ENCODE results near the gene TSC22D4. TPM values are rescaled to one million over a fixed set of nuclear protein-coding genes. Genes with fewer than 3 reads are reported as not detected.

TSC22D4 gene
- total RNA-seq, 2 experiments from 2014 or later: 38.5 to 75.4 TPM

DNA sequence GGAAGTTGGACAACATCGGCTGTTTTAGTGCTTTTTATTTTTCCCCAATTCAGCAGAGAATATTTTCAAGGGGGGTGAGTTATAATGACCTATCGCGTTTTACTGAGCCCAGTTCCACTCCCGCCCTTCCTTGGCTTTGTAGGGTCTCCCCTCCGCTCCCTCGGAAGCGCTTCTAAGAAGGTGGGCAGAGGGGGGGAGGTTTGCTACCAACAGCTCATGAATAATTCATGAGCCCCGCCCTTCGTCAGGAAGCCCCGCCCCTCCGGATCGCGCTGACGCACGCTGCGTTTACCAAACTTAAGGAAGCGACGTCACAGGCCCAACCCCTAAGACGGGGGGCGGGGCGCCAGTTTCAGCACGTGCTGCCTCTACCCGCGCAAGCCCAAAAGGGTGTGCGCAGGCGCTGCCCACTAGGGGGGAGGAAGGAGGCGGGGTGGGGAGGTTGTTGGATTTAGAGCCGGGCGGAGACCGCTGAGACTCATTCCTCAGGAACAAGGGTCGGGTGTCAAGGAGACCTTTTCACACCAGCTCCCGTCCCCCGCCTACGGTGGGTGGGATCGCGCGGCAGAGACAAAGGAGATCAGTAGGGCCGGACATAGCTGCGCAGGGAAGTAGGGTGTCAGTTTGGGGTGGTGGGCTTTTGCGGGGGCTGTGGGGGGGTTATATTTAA lies 49.9 kb downstream of the TSC22D4 start:
- Histone ChIP-seq H3K4me3 (ENCODE audit: low read depth, low read length, poor library complexity, severe bottlenecking) (peak overlapping the region; percentile 91), H3K79me2 (ENCODE audit: insufficient read depth, low read depth, low read length) (peaks cover 36% of the 10 kb centered on the region), H3K4me2 (ENCODE audit: low read length) (peak overlapping the region; percentile 96), H3K9me2 (ENCODE audit: insufficient read depth, low read length) (no peaks in the 10 kb centered on the region), H2AFZ (ENCODE audit: low read length) (peak overlapping the region; percentile 76; the same call in 1 of the 2 replicates), H4K20me1 (ENCODE audit: insufficient read depth, low read length) (peaks cover 9% of the 10 kb centered on the region; the same call in 1 of the 2 replicates), H3K36me3 (ENCODE audit: insufficient read depth, low read length) (peaks cover 39% of the 10 kb centered on the region), H3K4me1 (ENCODE audit: insufficient read depth, low read length, poor library complexity, severe bottlenecking) (peaks cover 43% of the 10 kb centered on the region), H3K27ac (ENCODE audit: low read depth, low read length, poor library complexity, severe bottlenecking) (peak overlapping the region; percentile 93), H3K9me3 (ENCODE audit: low read length) (no peaks in the 10 kb centered on the region)
- ChIA-PET CTCF (ENCODE audit: unreplicated experiment) (interaction anchor here (0.5 kb wide), 1 partner anchor 347 kb away, joined by 4 read pairs; no protein-coding TSS in a partner anchor), POLR2A (interaction anchor here (0.6 to 2.0 kb wide), 15 partner anchors 9 to 315 kb away, joined by 3 to 8 read pairs (median 4); no protein-coding TSS in a partner anchor)
- BruUV-seq (replicated peaks): TSS peak; percentile 78
- intact Hi-C loops (cut with micrococcal nuclease; ENCODE audit: unreplicated experiment): loop anchor here (1.0 kb wide), 1 partner anchor 60 kb away; no protein-coding TSS in a partner anchor
- TF ChIP-seq, protein P1, sequence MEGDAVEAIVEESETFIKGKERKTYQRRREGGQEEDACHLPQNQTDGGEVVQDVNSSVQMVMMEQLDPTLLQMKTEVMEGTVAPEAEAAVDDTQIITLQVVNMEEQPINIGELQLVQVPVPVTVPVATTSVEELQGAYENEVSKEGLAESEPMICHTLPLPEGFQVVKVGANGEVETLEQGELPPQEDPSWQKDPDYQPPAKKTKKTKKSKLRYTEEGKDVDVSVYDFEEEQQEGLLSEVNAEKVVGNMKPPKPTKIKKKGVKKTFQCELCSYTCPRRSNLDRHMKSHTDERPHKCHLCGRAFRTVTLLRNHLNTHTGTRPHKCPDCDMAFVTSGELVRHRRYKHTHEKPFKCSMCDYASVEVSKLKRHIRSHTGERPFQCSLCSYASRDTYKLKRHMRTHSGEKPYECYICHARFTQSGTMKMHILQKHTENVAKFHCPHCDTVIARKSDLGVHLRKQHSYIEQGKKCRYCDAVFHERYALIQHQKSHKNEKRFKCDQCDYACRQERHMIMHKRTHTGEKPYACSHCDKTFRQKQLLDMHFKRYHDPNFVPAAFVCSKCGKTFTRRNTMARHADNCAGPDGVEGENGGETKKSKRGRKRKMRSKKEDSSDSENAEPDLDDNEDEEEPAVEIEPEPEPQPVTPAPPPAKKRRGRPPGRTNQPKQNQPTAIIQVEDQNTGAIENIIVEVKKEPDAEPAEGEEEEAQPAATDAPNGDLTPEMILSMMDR (conservative IDR thresholded peaks at IDR 0.05; ENCODE audit: low read length): no peak; the same call in 1 of the 2 replicates
- no peak for TF ChIP-seq EZH2phosphoT487 (IDR thresholded peaks at IDR 0.05; ENCODE audit: borderline replicate concordance, low read depth, low read length)
- DNase-seq (ENCODE audit: low spot score): peak; percentile 100

DNA sequence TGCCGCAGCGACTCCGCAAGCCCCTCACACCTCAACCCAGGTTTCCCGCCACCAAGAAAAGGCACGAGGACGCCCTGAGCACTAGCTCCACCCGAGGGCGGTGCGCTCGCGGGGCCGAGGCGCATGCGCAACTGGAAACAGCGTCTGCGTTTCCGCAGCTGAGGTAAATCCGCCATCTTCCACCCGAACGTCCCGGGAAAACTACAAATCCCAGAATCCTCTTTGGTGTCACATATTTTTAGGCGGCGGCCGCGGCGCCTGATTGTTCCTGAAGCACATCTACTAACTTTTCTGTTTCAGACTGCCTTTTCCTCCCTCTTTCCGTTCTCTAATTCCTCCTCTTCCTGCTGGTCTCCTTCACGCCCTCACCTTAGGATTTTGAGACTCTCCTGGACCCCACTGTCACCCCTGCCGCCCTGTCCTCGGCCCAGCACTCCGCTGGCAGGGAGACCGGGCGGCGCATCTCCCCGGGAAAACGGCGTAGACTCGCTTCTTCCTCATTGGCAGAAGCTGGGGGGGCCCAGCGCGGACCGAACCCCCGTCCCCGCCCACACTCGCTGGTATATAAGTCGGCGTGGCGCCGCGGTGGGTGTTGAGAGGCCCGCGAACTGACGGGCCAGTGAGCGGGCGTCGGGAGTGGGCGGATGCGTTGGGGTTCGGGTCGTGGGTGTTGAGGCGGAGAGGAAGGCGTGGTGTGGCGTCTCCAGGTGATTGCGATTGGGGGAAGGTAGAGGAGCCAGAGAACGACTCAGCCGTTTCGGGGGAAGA lies 50.6 kb downstream of the TSC22D4 start, which contains the start of gene ZCWPW1:
TSS of gene ZCWPW1 (minus strand) at position 505 of the 768 bp plus-strand sequence. CDS start 8,054 bp downstream, outside the sequence.
- no peaks in the 10 kb centered on the region for H3K9me2 ChIP-seq (ENCODE audit: insufficient read depth, low read length)
- TSS peak; percentile 81 for BruUV-seq (replicated peaks)

More for the DNA sequence above, 50.6 kb downstream of the TSC22D4 start, which contains the start of gene ZCWPW1:
- CTCF ChIA-PET (ENCODE audit: unreplicated experiment): no interaction called here
- Histone ChIP-seq H3K4me1 (ENCODE audit: insufficient read depth, low read length, poor library complexity, severe bottlenecking) (peaks cover 37% of the 10 kb centered on the region), H3K27ac (ENCODE audit: low read depth, low read length, poor library complexity, severe bottlenecking) (peak within 1 kb of the TSS; percentile 93), H3K36me3 (ENCODE audit: insufficient read depth, low read length) (peaks cover 32% of the 10 kb centered on the region), H3K4me2 (ENCODE audit: low read length) (peak within 1 kb of the TSS; percentile 96), H4K20me1 (ENCODE audit: insufficient read depth, low read length) (peaks cover 9% of the 10 kb centered on the region; the same call in 1 of the 2 replicates), H2AFZ (ENCODE audit: low read length) (peak within 1 kb of the TSS; percentile 76), H3K9me3 (ENCODE audit: low read length) (no peaks in the 10 kb centered on the region), H3K79me2 (ENCODE audit: insufficient read depth, low read depth, low read length) (peaks cover 34% of the 10 kb centered on the region), H3K4me3 (ENCODE audit: low read depth, low read length, poor library complexity, severe bottlenecking) (peak within 1 kb of the TSS; percentile 91)
- POLR2A ChIA-PET: interaction anchor here (0.6 to 2.0 kb wide), 17 partner anchors 9 to 784 kb away, joined by 3 to 8 read pairs (median 4); no protein-coding TSS in a partner anchor
- TF ChIP-seq EZH2phosphoT487 (IDR thresholded peaks at IDR 0.05; ENCODE audit: borderline replicate concordance, low read depth, low read length): no peak
- TF ChIP-seq, protein P1 (conservative IDR thresholded peaks at IDR 0.05; ENCODE audit: low read length): no peak
- intact Hi-C loops (cut with micrococcal nuclease; ENCODE audit: unreplicated experiment): no loop called here
- DNase-seq (ENCODE audit: low spot score): peak; percentile 94

Data from OCI-LY7 (cell line).